HEK293 (cell line): ENCODE results near the gene RAI14.

Experiments used
- EGR2 ChIP-seq: fragments of 450-650 bp; formaldehyde crosslinking; IDR thresholded peaks from 2 replicates; pipeline ENCODE4 v1.5.1; 2016; ENCODE audit warnings: low read depth, missing biosample characterization, missing genetic modification characterization
- KLF9 ChIP-seq: fragments of 450-650 bp; formaldehyde crosslinking; IDR thresholded peaks from 2 replicates; pipeline ENCODE4 v1.5.1; 2016; ENCODE audit warnings: missing biosample characterization, missing genetic modification characterization, low read depth
- SALL2 ChIP-seq: fragments of 450-650 bp; formaldehyde crosslinking; IDR thresholded peaks from 2 replicates; pipeline ENCODE4 v1.5.0; 2017; ENCODE audit warnings: missing biosample characterization, mild to moderate bottlenecking, missing genetic modification characterization, borderline replicate concordance
- ZNF133 ChIP-seq: fragments of 450-650 bp; formaldehyde crosslinking; IDR thresholded peaks from 2 replicates; pipeline ENCODE4 v1.5.1; 2016; ENCODE audit warnings: missing biosample characterization, missing genetic modification characterization
- ZNF24 ChIP-seq: fragments of 450-650 bp; formaldehyde crosslinking; IDR thresholded peaks from 2 replicates; pipeline ENCODE4 v1.5.1; 2016; ENCODE audit warnings: missing biosample characterization, missing genetic modification characterization
- ZNF274 ChIP-seq, 2 experiments: fragments of 200-500 bp in 1 of 2; fragments of 450-650 bp in 1 of 2; sonication (Bioruptor generic) in 1 of 2; formaldehyde crosslinking in 1 of 2; IDR thresholded peaks; 2 replicates each; pipeline versions ENCODE4 v1.5.1 to v1.6.1; 2014 to 2016; ENCODE audit warnings: borderline replicate concordance in 1 of 2, inconsistent platforms in 1 of 2, low read length in 1 of 2, missing biosample characterization in 1 of 2, missing genetic modification characterization in 1 of 2
- ZNF335 ChIP-seq: fragments of 450-650 bp; formaldehyde crosslinking; conservative IDR thresholded peaks from 2 replicates; pipeline ENCODE4 v1.5.1; 2016; ENCODE audit warnings: missing biosample characterization, missing genetic modification characterization
- ZNF510 ChIP-seq: fragments of 450-650 bp; formaldehyde crosslinking; IDR thresholded peaks from 2 replicates; pipeline ENCODE4 v1.5.1; 2018; ENCODE audit warnings: mild to moderate bottlenecking, missing genetic modification characterization, missing biosample characterization; ENCODE audit not compliant: insufficient replicate concordance
- ZNF791 ChIP-seq: fragments of 450-650 bp; formaldehyde crosslinking; IDR thresholded peaks from 2 replicates; pipeline ENCODE4 v1.5.1; 2016; ENCODE audit warnings: missing biosample characterization, missing genetic modification characterization
- TF ChIP-seq, protein P1 (sequence below): fragments of 450-650 bp; formaldehyde crosslinking; IDR thresholded peaks from 2 replicates; pipeline ENCODE4 v1.5.1; 2016; ENCODE audit warnings: missing biosample characterization, missing genetic modification characterization

DNA sequence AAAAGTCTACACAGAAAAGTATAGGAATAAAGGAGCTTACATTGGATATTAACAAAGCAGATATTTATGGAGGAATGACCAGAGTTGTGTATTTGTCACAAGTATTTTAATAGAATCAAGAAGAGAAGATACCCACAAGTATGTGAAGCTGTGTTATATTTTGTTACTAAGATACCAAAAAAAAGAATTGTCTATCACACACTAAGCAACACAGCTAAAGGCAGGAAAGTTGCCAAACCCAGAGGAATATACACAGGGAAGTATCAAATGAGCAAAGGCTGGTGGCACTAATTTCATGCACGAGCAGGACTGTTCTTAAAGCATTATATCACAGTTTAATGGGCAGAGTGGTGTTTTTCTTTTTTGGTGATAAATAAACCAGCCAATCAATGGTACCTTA is 30.9 kb upstream of the RAI14 start:
- no peak for TF ChIP-seq ZNF335
- TF ChIP-seq, protein P1, sequence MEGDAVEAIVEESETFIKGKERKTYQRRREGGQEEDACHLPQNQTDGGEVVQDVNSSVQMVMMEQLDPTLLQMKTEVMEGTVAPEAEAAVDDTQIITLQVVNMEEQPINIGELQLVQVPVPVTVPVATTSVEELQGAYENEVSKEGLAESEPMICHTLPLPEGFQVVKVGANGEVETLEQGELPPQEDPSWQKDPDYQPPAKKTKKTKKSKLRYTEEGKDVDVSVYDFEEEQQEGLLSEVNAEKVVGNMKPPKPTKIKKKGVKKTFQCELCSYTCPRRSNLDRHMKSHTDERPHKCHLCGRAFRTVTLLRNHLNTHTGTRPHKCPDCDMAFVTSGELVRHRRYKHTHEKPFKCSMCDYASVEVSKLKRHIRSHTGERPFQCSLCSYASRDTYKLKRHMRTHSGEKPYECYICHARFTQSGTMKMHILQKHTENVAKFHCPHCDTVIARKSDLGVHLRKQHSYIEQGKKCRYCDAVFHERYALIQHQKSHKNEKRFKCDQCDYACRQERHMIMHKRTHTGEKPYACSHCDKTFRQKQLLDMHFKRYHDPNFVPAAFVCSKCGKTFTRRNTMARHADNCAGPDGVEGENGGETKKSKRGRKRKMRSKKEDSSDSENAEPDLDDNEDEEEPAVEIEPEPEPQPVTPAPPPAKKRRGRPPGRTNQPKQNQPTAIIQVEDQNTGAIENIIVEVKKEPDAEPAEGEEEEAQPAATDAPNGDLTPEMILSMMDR (tag by site-specific recombination): no peak
- TF ChIP-seq ZNF133 (tag by site-specific recombination): no peak
- TF ChIP-seq ZNF274 (IDR thresholded peaks at IDR 0.05; ENCODE audit: low read length): no peak
- TF ChIP-seq ZNF274 (tag by site-specific recombination; IDR thresholded peaks at IDR 0.05; ENCODE audit: borderline replicate concordance): no peak
- no peak for TF ChIP-seq KLF9 (tag by site-specific recombination)
- no peak for TF ChIP-seq ZNF510 (tag by site-specific recombination)
- no peak for TF ChIP-seq SALL2 (tag by site-specific recombination)
- TF ChIP-seq ZNF24: no peak
- no peak for TF ChIP-seq ZNF791
- no peak for TF ChIP-seq EGR2
